HG02870 (cell line): ENCODE data around the gene TTC39B.

Source experiments
- ATAC-seq: cut with Tn5 transposase; IDR thresholded peaks from one replicate; pipeline ENCODE4 v1.9.1; 2021; ENCODE audit warnings: mild to moderate bottlenecking, moderate library complexity; ENCODE audit not compliant: unreplicated experiment

TTC39B gene

GRCh38 chr9:15138357-15138686 lies 168.7 kb downstream of the TTC39B start:
- no peak for ATAC-seq

GRCh38 chr9:15137658-15138356 lies 169.2 kb downstream of the TTC39B start:
- ATAC-seq = no peak

- no peak for ATAC-seq
Measured at GRCh38 chr9:15137089-15137488, 169.9 kb downstream of the TTC39B start.

- no peak for ATAC-seq
Measured at GRCh38 chr9:15136646-15137045, 170.4 kb downstream of the TTC39B start.

GRCh38 chr9:15135164-15135792 lies 171.7 kb downstream of the TTC39B start:
- ATAC-seq = peak; percentile 95

- ATAC-seq = no peak
Measured at GRCh38 chr9:15133488-15133887, 173.5 kb downstream of the TTC39B start.

- ATAC-seq = no peak
Measured at GRCh38 chr9:15132091-15132490, 174.9 kb downstream of the TTC39B start.

GRCh38 chr9:15131094-15131493 lies 175.9 kb downstream of the TTC39B start:
- no peak for ATAC-seq

GRCh38 chr9:15127831-15128230 lies 179.2 kb downstream of the TTC39B start:
- ATAC-seq = no peak

GRCh38 chr9:15121630-15122029 lies 185.4 kb downstream of the TTC39B start:
- ATAC-seq = no peak

- ATAC-seq = no peak
Measured at GRCh38 chr9:15116130-15116580, 190.9 kb downstream of the TTC39B start.

- no peak for ATAC-seq
Measured at GRCh38 chr9:15115702-15116101, 191.3 kb downstream of the TTC39B start.

- no peak for ATAC-seq
Measured at GRCh38 chr9:15115041-15115440, 192.0 kb downstream of the TTC39B start.
